HG03442 (cell line): Measurements from ENCODE around the gene HIKESHI.

ENCODE experiments used
- ATAC-seq: cut with Tn5 transposase; IDR thresholded peaks from one replicate; pipeline ENCODE4 v1.9.1; 2021; ENCODE audit warnings: mild to moderate bottlenecking, moderate library complexity; ENCODE audit not compliant: unreplicated experiment

HIKESHI gene

DNA sequence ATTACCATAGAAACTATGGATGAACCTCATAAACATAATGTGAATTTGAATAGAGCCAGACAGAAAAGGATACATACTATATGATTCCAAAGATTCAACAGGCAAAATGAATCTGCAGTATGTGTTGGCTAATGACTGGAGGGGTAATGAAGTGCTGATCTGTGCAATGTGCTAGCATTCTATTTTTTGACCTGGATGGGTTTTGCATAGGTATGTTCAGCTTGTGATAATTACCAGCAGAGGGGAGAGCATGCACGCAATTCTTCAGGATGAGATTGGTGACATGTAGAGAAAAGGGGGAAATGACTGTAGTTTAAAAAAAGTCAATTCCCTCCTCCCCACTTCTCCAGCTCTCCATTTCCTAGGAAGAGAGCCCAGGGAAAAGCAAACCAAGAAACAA, 72.0 kb downstream of the HIKESHI start:
- ATAC-seq = no peak

- ATAC-seq = no peak
Measured at GRCh38 chr11:86374586-86374985, 72.5 kb downstream of the HIKESHI start, which contains the start of gene CCDC81. Gene CCDC81 (plus strand): TSS chr11:86374887. CDS start chr11:86375164, 277 bp downstream.

- ATAC-seq = no peak
Measured at GRCh38 chr11:86377972-86378371, 75.9 kb downstream of the HIKESHI start.

DNA sequence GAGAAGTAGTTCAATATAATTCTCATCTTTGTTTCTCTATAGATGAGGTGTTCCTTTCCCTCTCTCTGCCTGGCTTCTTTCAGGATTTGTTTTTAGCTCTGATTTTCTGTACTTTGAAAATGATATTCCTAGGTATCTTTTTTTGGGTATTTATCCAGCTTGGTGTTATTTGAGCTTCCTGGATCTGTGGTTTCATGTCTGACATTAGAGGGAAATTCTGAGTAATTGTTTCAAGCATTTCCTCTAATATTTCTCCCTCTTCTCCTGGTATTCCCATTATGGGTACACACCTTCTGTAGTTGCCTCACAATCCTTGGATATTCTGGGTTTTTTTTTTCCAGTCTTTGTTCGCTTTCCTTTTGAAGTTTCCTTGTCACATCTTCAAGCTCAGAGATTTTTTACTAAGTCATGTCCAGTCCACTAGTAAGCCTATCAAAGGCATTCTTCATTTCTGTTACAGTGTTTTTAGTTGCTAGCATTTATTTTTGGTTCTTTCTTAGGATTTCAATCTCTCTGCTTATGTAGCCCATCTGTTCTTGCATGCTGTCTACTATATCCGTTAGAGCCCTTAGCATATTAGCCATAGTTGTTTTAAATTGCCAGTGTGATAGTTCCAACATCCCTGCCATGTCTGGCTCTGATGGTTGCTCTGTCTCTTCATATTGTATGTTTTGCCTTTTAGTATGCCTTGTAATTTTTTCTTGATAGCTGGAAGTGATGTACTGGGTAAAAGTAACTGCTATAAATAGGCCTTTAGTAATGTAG, 78.4 kb downstream of the HIKESHI start:
- no peak for ATAC-seq

GRCh38 chr11:86383041-86383955, 81.3 kb downstream of the HIKESHI start:
- no peak for ATAC-seq

GRCh38 chr11:86386283-86386682, 84.2 kb downstream of the HIKESHI start:
- no peak for ATAC-seq

- no peak for ATAC-seq
Measured at GRCh38 chr11:86386746-86387145, 84.7 kb downstream of the HIKESHI start.

DNA sequence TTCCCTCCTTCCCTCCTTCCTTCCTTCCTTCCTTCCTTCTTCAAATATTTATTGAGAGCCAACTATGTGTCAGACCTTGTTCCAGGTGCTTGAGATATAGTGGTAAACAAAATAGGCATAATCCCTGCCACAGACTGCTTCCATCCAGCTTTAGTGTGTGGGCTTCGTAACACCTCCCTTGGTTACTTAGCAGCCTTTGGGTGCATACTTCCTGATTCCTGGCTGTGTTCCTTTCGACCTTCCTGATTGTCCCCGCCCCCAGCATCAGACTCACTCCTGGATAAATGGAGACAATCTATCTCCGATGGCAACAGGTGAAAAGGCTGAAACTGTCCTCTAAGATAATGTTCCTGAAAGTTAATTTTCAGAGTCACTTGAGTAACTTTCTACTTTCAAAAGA, 86.2 kb downstream of the HIKESHI start:
- no peak for ATAC-seq

DNA sequence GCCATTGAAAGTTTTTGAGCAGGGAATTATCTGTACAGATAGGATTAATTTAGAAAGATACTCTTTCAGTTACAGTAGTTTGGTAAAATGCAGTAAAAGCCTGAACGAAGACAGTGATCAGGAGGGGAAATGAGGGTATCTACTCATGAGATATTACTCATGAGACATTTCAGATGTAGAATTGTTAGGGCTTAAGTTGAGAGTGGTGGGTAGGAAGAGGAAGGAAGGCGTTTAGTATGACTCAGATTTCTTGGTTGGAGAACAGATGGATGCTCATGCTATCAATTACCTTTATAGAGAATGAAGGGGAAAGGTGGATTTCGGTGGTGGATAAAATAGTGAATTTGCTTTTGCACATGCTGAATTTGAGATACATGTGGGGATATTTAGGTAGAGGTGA, 88.4 kb downstream of the HIKESHI start:
- no peak for ATAC-seq

- ATAC-seq = no peak
Measured at GRCh38 chr11:86395061-86395551, 93.1 kb downstream of the HIKESHI start.
